Measurements from ENCODE around the gene TRIB2.

The TRIB2 gene

GRCh38 chr2:12741380-12741779 lies 24.6 kb downstream of the TRIB2 start:
- no peak for DNase-seq (ENCODE audit: low read depth, low spot score)

- no peak for DNase-seq (ENCODE audit: low read depth, low spot score)
These were observed 26.2 kb downstream of the TRIB2 start for GRCh38 chr2:12742891-12743290.

- DNase-seq (ENCODE audit: low read depth, low spot score), result no peak
These were observed 33.6 kb downstream of the TRIB2 start for GRCh38 chr2:12750166-12750905.

GRCh38 chr2:12754643-12755042 lies 37.9 kb downstream of the TRIB2 start:
- DNase-seq (ENCODE audit: low read depth, low spot score), result no peak

GRCh38 chr2:12755384-12755783 lies 38.6 kb downstream of the TRIB2 start:
- DNase-seq (ENCODE audit: low read depth, low spot score), result no peak

DNA sequence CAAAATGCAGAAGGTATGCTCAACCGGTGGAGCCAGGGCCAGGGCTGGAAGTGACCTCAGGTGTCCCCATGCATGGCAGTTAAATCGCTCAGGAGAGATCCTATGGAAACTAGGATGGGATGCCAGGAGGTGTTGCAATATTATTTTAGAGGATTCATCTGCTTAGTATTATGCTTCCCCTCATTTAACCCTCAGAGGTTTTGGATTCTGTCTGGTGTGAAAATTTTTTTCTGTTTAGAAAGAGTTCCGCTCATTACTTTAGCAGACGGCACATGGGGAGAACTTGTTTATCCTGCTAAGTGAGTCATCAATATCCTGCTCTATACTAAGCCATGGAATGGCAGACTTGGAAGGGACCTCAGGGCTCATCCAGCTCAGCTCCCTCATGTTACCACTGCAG lies 42.5 kb downstream of the TRIB2 start:
- DNase-seq (ENCODE audit: low read depth, low spot score), result no peak

GRCh38 chr2:12761104-12761503 lies 44.4 kb downstream of the TRIB2 start:
- DNase-seq (ENCODE audit: low read depth, low spot score), result no peak

DNA sequence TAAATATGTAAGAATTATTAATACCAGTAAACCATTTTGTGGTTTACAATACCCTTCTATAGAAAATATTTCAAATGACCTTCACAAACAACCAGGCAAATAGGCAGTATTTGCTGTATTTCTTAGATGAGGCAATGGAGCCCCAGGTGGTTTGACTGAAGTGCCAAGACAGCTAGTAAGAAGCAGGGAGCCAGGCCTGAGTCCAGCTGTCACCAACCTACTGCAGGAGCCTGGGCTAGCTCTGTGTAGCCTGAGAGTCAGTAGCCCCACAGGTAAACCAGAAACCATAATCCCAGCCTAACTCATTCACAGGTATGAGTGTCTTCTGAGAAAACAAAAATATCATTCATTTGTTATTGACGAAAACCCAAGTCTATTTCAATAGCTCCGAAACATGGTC lies 45.6 kb downstream of the TRIB2 start:
- DNase-seq (ENCODE audit: low read depth, low spot score), result no peak

DNA sequence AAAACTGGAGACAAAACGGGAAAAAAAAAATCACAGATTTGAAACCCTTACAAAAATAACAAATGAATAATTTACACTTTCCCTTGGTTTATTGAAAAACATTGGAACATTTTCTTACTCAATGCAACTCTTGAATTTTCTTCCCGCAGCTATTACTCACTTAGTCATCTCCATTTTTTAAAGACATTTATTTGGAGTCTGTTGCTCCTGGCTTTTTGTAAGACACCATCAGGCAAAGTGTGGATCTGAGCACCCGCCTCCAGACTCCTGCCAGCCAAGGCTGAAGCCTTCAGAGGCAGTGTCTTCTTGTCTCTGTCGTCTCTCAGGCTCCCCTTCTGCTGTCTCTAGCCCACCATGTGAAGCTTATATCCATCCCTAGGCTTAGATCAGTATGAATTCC lies 46.2 kb downstream of the TRIB2 start:
- DNase-seq (ENCODE audit: low read depth, low spot score), result no peak

- DNase-seq (ENCODE audit: low read depth, low spot score), result no peak
These were observed 46.8 kb downstream of the TRIB2 start for GRCh38 chr2:12763486-12763885.

GRCh38 chr2:12764075-12764730 lies 47.5 kb downstream of the TRIB2 start:
- DNase-seq (ENCODE audit: low read depth, low spot score), result no peak

- DNase-seq (ENCODE audit: low read depth, low spot score), result no peak
These were observed 48.3 kb downstream of the TRIB2 start for GRCh38 chr2:12764849-12765605.

GRCh38 chr2:12766421-12766879 lies 49.7 kb downstream of the TRIB2 start:
- DNase-seq (ENCODE audit: low read depth, low spot score), result no peak

GRCh38 chr2:12767541-12767940 lies 50.8 kb downstream of the TRIB2 start:
- DNase-seq (ENCODE audit: low read depth, low spot score), result no peak

DNA sequence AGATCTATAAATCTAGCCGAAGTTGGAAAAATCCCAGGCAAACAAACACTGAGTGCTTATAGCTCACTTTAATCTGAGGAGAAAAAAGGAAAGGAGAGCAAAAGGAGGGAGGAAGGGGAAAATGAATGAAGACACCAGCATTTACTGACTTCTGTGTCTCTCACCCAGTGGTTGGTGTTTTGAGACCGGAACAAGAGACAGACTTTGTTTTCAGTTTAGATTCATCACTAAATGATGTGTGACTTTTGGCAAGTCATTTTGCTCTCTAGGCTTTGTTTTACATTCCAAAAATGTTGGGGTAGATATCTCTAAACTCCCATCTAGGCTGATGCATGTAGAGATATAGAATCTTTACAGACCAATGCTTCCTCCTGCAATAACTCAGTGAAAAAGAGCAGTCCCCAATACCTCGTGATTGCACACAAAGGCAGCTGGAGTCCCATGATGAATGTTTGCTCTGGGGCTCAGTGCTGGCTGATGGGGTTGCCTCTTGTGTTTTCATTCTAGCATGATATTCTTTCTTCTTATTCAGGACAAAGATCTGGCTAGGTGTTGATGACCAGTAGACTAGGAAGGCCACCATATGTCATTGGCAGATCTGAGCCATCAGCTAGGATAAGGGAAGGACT lies 51.4 kb downstream of the TRIB2 start:
- DNase-seq (ENCODE audit: low read depth, low spot score), result no peak

GRCh38 chr2:12769492-12770105 lies 52.9 kb downstream of the TRIB2 start:
- DNase-seq (ENCODE audit: low read depth, low spot score), result no peak

- no peak for DNase-seq (ENCODE audit: low read depth, low spot score)
These were observed 53.7 kb downstream of the TRIB2 start for GRCh38 chr2:12770300-12770968.

DNA sequence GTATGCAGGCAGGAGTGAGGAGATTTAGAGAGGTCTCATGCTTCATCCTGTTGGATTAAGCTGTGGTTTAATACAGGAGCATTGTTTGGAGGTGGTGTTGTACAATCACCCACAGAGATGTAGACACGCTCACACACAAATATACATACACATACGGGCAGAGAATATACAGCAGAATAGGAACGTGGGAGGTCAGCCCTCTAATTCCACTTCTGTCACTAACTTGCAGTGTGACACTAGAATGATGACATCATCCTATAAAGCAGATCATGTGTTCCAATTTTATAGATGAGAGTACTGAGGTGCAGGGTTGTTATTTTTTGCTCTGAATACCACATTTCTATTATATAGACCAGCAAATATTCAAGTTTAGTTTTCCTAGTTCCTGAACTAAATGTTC lies 54.4 kb downstream of the TRIB2 start:
- DNase-seq (ENCODE audit: low read depth, low spot score), result no peak

- no peak for DNase-seq (ENCODE audit: low read depth, low spot score)
These were observed 57.1 kb downstream of the TRIB2 start for GRCh38 chr2:12773586-12774394.

- DNase-seq (ENCODE audit: low read depth, low spot score), result no peak
These were observed 57.6 kb downstream of the TRIB2 start for GRCh38 chr2:12774395-12774727.

Measured in activated CD4-positive, CD25-positive, alpha-beta regulatory T cell treated with anti-CD3 and anti-CD28 coated beads, Interleukin-2, amount 50 U/mL, for 16 hours (primary cell).